ENCODE measurements around the gene BICRA. TPM values are rescaled to one million over a fixed set of nuclear protein-coding genes. Genes with fewer than 3 reads are reported as not detected.

Gene BICRA
- total and polyA plus RNA-seq, 2 of the 4 experiments (the other 2 are of a cell fraction) = 1.8 to 3.5 TPM

GRCh38 chr19:47693489-47693888 lies 84.6 kb downstream of the BICRA start:
- no peak overlapping the region for H3K23ac ChIP-seq (ENCODE audit: low read depth, low read length)
- H3K56ac ChIP-seq (ENCODE audit: extremely low read depth, insufficient read depth, low read length) = no peak overlapping the region
- H3K18ac ChIP-seq (ENCODE audit: low read depth, low read length) = no peak overlapping the region
- H3K9ac ChIP-seq (ENCODE audit: low read depth, low read length) = no peak overlapping the region
- H2BK15ac ChIP-seq (ENCODE audit: low read depth, low read length) = no peak overlapping the region
- no peak overlapping the region for H2AFZ ChIP-seq (replicated peaks; ENCODE audit: low read length, poor library complexity)
- no peak overlapping the region for H4K5ac ChIP-seq (ENCODE audit: low read depth, low read length)
- ChIA-PET CTCF (no interaction called here), POLR2A (ENCODE audit: unreplicated experiment) (no interaction called here)
- no peak for ATAC-seq (ENCODE audit: low read depth)
- peaks cover 18% of the 10 kb centered on the region for H4K20me1 ChIP-seq (ENCODE audit: insufficient read depth, low read length)
- no peak overlapping the region for H3K4me3 ChIP-seq (ENCODE audit: insufficient read depth, low read depth, low read length)
- H2AK9ac ChIP-seq (replicated peaks; ENCODE audit: low read depth, low read length, poor library complexity) = no peak overlapping the region
- peaks cover 28% of the 10 kb centered on the region for H3K36me3 ChIP-seq (ENCODE audit: control insufficient read depth, insufficient read depth, low read length)
- dilution Hi-C loops (cut with HindIII; ENCODE audit: low sequenced_read_pairs, unreplicated experiment) (no loop called here), intact Hi-C loops (cut with micrococcal nuclease) (no loop called here), in situ Hi-C loops (cut with MboI; ENCODE audit: low sequenced_read_pairs) (no loop called here)
- no peak overlapping the region for H2BK120ac ChIP-seq (ENCODE audit: low read depth, low read length)
- H3K4me1 ChIP-seq (ENCODE audit: control insufficient read depth, insufficient read depth, low read length) = no peaks in the 10 kb centered on the region
- H3K27ac ChIP-seq (ENCODE audit: insufficient read depth, low read length) = no peak overlapping the region
- no peak overlapping the region for H3K4me2 ChIP-seq (ENCODE audit: low read depth, low read length)
- TF ChIP-seq, protein P1, sequence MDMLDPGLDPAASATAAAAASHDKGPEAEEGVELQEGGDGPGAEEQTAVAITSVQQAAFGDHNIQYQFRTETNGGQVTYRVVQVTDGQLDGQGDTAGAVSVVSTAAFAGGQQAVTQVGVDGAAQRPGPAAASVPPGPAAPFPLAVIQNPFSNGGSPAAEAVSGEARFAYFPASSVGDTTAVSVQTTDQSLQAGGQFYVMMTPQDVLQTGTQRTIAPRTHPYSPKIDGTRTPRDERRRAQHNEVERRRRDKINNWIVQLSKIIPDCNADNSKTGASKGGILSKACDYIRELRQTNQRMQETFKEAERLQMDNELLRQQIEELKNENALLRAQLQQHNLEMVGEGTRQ (IDR thresholded peaks at IDR 0.05; ENCODE audit: low read depth, low read length) = no peak
- TF ChIP-seq FOS (IDR thresholded peaks at IDR 0.05; ENCODE audit: low read depth, low read length) (no peak), CHD1 (IDR thresholded peaks at IDR 0.05; ENCODE audit: low read depth, low read length) (no peak), MAZ (IDR thresholded peaks at IDR 0.05; ENCODE audit: borderline replicate concordance, low read depth, low read length) (no peak), MXI1 (IDR thresholded peaks at IDR 0.05; ENCODE audit: borderline replicate concordance, low read depth, low read length) (no peak), ELK1 (IDR thresholded peaks at IDR 0.05; ENCODE audit: borderline replicate concordance, low read depth, low read length) (no peak), MAFK (IDR thresholded peaks at IDR 0.05; ENCODE audit: low read depth, low read length) (no peak), RCOR1 (IDR thresholded peaks at IDR 0.05; ENCODE audit: insufficient replicate concordance, low read length) (no peak), BHLHE40 (IDR thresholded peaks at IDR 0.05; ENCODE audit: low read depth, low read length) (no peak), RFX5 (IDR thresholded peaks at IDR 0.05; ENCODE audit: low read depth, low read length) (no peak), RAD21 (IDR thresholded peaks at IDR 0.05; ENCODE audit: low read length) (no peak), NFE2L2 (IDR thresholded peaks at IDR 0.05; ENCODE audit: low read depth, low read length) (no peak), POLR2A (IDR thresholded peaks at IDR 0.05; ENCODE audit: low read depth, low read length) (no peak), SMC3 (IDR thresholded peaks at IDR 0.05; ENCODE audit: low read depth, low read length) (no peak), CEBPB (IDR thresholded peaks at IDR 0.05; ENCODE audit: low read depth, low read length) (no peak)
- TF ChIP-seq, protein P2, sequence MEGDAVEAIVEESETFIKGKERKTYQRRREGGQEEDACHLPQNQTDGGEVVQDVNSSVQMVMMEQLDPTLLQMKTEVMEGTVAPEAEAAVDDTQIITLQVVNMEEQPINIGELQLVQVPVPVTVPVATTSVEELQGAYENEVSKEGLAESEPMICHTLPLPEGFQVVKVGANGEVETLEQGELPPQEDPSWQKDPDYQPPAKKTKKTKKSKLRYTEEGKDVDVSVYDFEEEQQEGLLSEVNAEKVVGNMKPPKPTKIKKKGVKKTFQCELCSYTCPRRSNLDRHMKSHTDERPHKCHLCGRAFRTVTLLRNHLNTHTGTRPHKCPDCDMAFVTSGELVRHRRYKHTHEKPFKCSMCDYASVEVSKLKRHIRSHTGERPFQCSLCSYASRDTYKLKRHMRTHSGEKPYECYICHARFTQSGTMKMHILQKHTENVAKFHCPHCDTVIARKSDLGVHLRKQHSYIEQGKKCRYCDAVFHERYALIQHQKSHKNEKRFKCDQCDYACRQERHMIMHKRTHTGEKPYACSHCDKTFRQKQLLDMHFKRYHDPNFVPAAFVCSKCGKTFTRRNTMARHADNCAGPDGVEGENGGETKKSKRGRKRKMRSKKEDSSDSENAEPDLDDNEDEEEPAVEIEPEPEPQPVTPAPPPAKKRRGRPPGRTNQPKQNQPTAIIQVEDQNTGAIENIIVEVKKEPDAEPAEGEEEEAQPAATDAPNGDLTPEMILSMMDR (conservative IDR thresholded peaks at IDR 0.05; ENCODE audit: low read depth, low read length) = no peak; the same call in 1 of the 2 replicates
- no peak overlapping the region for H3K14ac ChIP-seq (replicated peaks; ENCODE audit: low read depth, low read length)
- BruUV-seq (replicated peaks) = no TSS peak
- no peak overlapping the region for H2BK20ac ChIP-seq (ENCODE audit: low read depth, low read length)
- H3K27me3 ChIP-seq (ENCODE audit: control insufficient read depth, insufficient read depth, low read length) = no peaks in the 10 kb centered on the region
- no peak overlapping the region for H2AK5ac ChIP-seq (ENCODE audit: low read depth, low read length)
- H3K79me1 ChIP-seq (ENCODE audit: low read depth in 1 of 2, low read length in 2 of 2) = peaks cover 3 to 38% of the 10 kb centered on the region in 2 experiments; a peak in 3 of 4 replicates
- no peak overlapping the region for H3K4ac ChIP-seq (ENCODE audit: low read depth, low read length)
- no peaks in the 10 kb centered on the region for H3K9me3 ChIP-seq (ENCODE audit: control insufficient read depth, insufficient read depth, low read length)
- H3K9me1 ChIP-seq (ENCODE audit: insufficient read depth, low read length) = peaks cover 5% of the 10 kb centered on the region; the same call in 1 of the 2 replicates
- 100% methylated on average over 1 of the region's 17 CpGs; no CpG with 5 or more reads in 1 of the 2 experiments for whole genome bisulfite sequencing, 2 experiments (ENCODE audit: extremely low coverage in 2 of 2, insufficient read length in 1 of 2)
- no peak overlapping the region for H4K91ac ChIP-seq (ENCODE audit: insufficient read depth, low read depth, low read length)
- no peak for DNase-seq
- H4K8ac ChIP-seq (ENCODE audit: low read depth in 2 of 2, low read length in 2 of 2) = no peak overlapping the region
- H2BK5ac ChIP-seq (ENCODE audit: low read depth, low read length, poor library complexity, severe bottlenecking) = no peak overlapping the region
